ENCODE measurements around the gene AP1G1. TPM values are rescaled to one million over a fixed set of nuclear protein-coding genes. Genes with fewer than 3 reads are reported as not detected.

Gene AP1G1
- total RNA-seq, 1 experiment from 2014 or later, result 95.6 TPM

DNA sequence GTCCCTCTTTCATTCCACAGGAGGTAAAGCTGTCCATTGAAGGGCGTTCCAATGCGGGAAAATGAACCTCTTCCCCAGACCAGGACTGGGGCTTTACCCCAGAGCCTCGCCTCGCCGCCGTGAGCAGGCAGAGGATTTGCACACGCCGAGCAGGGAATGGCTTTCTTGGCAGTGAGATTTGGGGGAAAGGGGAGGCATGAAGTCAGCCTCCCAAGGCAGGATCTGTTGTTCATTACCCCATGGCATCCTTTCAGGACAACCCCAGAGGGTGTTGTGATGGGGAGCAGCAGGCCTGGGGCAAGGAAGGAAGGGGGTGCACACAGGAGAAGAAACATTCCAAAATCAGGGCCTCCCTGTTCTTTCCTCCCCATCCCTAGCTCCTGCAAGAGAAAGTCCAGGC, 43.1 kb upstream of the AP1G1 start:
- Histone ChIP-seq H3K4me1 (ENCODE audit: insufficient read depth, low read length, poor library complexity, severe bottlenecking) (peaks cover 9% of the 10 kb centered on the region), H3K27ac (ENCODE audit: low read depth, low read length, poor library complexity, severe bottlenecking) (no peak overlapping the region), H3K27me3 (replicated peaks; ENCODE audit: insufficient read depth, low read depth, low read length, poor library complexity) (no peaks in the 10 kb centered on the region), H3K36me3 (ENCODE audit: insufficient read depth, low read length, poor library complexity, severe bottlenecking) (peaks cover 35% of the 10 kb centered on the region), H3K4me3 (ENCODE audit: low read depth, low read length, poor library complexity, severe bottlenecking) (no peak overlapping the region), H3K9me3 (ENCODE audit: low read depth, low read length, poor library complexity, severe bottlenecking) (no peaks in the 10 kb centered on the region)
- ChIA-PET CTCF (interaction anchor here (0.7 kb wide), 1 partner anchor 110 kb away, joined by 3 read pairs; no protein-coding TSS in a partner anchor), POLR2A (ENCODE audit: low non-redundant PET) (no interaction called here)
- DNase-seq (ENCODE audit: low spot score), result no peak
- TF ChIP-seq CTCF (conservative IDR thresholded peaks at IDR 0.05; ENCODE audit: low read depth, low read length), result no peak
- TF ChIP-seq EZH2 (IDR thresholded peaks at IDR 0.05; ENCODE audit: borderline replicate concordance, low read depth, low read length, poor library complexity, severe bottlenecking), result no peak
- intact Hi-C loops (cut with micrococcal nuclease; ENCODE audit: unreplicated experiment), result no loop called here
- no TSS peak for BruUV-seq (replicated peaks)

GRCh38 chr16:71848622-71849021, 40.0 kb upstream of the AP1G1 start:
- no peaks in the 10 kb centered on the region for H3K9me3 ChIP-seq (ENCODE audit: low read depth, low read length, poor library complexity, severe bottlenecking)
- H3K27ac ChIP-seq (ENCODE audit: low read depth, low read length, poor library complexity, severe bottlenecking), result no peak overlapping the region
- BruUV-seq (replicated peaks), result no TSS peak
- intact Hi-C loops (cut with micrococcal nuclease; ENCODE audit: unreplicated experiment), result no loop called here
- H3K4me3 ChIP-seq (ENCODE audit: low read depth, low read length, poor library complexity, severe bottlenecking), result no peak overlapping the region
- H3K36me3 ChIP-seq (ENCODE audit: insufficient read depth, low read length, poor library complexity, severe bottlenecking), result peaks cover 35% of the 10 kb centered on the region
- no peaks in the 10 kb centered on the region for H3K27me3 ChIP-seq (replicated peaks; ENCODE audit: insufficient read depth, low read depth, low read length, poor library complexity)
- TF ChIP-seq EZH2 (IDR thresholded peaks at IDR 0.05; ENCODE audit: borderline replicate concordance, low read depth, low read length, poor library complexity, severe bottlenecking) (no peak), CTCF (conservative IDR thresholded peaks at IDR 0.05; ENCODE audit: low read depth, low read length) (no peak)
- ChIA-PET POLR2A (ENCODE audit: low non-redundant PET) (no interaction called here), CTCF (no interaction called here)
- peaks cover 10% of the 10 kb centered on the region for H3K4me1 ChIP-seq (ENCODE audit: insufficient read depth, low read length, poor library complexity, severe bottlenecking)
- DNase-seq (ENCODE audit: low spot score), result no peak

GRCh38 chr16:71847096-71847495, 38.5 kb upstream of the AP1G1 start:
- TF ChIP-seq EZH2 (IDR thresholded peaks at IDR 0.05; ENCODE audit: borderline replicate concordance, low read depth, low read length, poor library complexity, severe bottlenecking) (no peak), CTCF (conservative IDR thresholded peaks at IDR 0.05; ENCODE audit: low read depth, low read length) (no peak)
- POLR2A ChIA-PET (ENCODE audit: low non-redundant PET), result no interaction called here
- H3K27me3 ChIP-seq (replicated peaks; ENCODE audit: insufficient read depth, low read depth, low read length, poor library complexity), result no peaks in the 10 kb centered on the region
- H3K4me1 ChIP-seq (ENCODE audit: insufficient read depth, low read length, poor library complexity, severe bottlenecking), result peaks cover 10% of the 10 kb centered on the region
- CTCF ChIA-PET, result no interaction called here
- no peaks in the 10 kb centered on the region for H3K9me3 ChIP-seq (ENCODE audit: low read depth, low read length, poor library complexity, severe bottlenecking)
- DNase-seq (ENCODE audit: low spot score), result no peak
- H3K27ac ChIP-seq (ENCODE audit: low read depth, low read length, poor library complexity, severe bottlenecking), result no peak overlapping the region
- no TSS peak for BruUV-seq (replicated peaks)
- H3K36me3 ChIP-seq (ENCODE audit: insufficient read depth, low read length, poor library complexity, severe bottlenecking), result peaks cover 31% of the 10 kb centered on the region
- H3K4me3 ChIP-seq (ENCODE audit: low read depth, low read length, poor library complexity, severe bottlenecking), result peak overlapping the region; percentile 97
- intact Hi-C loops (cut with micrococcal nuclease; ENCODE audit: unreplicated experiment), result no loop called here

Data from A673 (cell line).